GM18511 (cell line): ENCODE results near the gene MAPK11.
A peak's percentile ranks its signal among the peaks of the same experiment; 100 is the strongest.

Source experiments
- ATAC-seq: cut with Tn5 transposase; IDR thresholded peaks from one replicate; pipeline ENCODE4 v1.9.1; 2021; ENCODE audit warnings: mild to moderate bottlenecking, moderate library complexity; ENCODE audit not compliant: unreplicated experiment

The MAPK11 gene

GRCh38 chr22:50269970-50270665 is at the start of gene MAPK11:
TSS of gene MAPK11 (minus strand) at chr22:50270380. CDS start at chr22:50270292, 88 bp downstream.
- ATAC-seq, result no peak

GRCh38 chr22:50319503-50319951 is 49.3 kb upstream of the MAPK11 start:
- ATAC-seq, result no peak

- ATAC-seq, result no peak
Measured at GRCh38 chr22:50318698-50319411, 48.7 kb upstream of the MAPK11 start.

DNA sequence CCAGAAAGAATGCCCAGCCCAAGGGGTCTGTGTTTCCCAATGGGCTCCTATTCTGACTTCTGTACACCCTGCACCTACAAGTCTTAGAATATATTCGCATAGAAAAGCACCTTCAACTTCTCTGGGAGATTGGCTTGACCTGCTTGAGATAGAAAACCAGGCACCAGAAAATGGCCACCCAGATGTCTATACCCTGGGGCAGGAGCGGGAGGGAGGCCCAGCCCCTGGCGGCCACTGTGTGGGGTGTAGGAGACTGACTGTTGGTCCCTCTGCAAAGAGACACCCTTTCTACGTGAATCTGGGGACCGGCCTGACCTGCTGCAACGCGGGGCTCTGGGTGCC is 48.1 kb upstream of the MAPK11 start:
- ATAC-seq, result no peak

DNA sequence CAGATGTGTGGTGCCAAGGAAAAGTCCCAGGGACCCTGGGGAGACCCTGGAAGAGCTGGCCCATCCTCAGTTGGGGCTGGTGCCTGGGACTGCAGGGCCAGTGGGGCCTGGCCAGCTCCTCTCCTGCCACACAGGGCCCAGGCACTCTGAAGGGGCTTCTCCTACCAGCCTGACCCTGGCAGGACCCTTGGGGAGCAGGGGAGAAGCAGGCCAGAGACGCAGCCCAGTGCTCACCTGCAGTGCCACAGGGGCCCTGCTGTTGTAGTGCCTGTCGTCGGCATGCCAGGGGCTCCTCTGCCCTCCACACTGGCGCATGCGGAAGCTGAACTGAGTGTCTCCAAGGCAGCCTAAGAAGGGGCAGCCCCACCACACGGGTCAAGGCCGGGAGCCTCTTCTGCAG is 47.5 kb upstream of the MAPK11 start:
- ATAC-seq, result no peak

GRCh38 chr22:50317178-50317577 is 47.0 kb upstream of the MAPK11 start:
- ATAC-seq, result no peak

GRCh38 chr22:50316114-50317065 is 46.2 kb upstream of the MAPK11 start:
- no peak for ATAC-seq

DNA sequence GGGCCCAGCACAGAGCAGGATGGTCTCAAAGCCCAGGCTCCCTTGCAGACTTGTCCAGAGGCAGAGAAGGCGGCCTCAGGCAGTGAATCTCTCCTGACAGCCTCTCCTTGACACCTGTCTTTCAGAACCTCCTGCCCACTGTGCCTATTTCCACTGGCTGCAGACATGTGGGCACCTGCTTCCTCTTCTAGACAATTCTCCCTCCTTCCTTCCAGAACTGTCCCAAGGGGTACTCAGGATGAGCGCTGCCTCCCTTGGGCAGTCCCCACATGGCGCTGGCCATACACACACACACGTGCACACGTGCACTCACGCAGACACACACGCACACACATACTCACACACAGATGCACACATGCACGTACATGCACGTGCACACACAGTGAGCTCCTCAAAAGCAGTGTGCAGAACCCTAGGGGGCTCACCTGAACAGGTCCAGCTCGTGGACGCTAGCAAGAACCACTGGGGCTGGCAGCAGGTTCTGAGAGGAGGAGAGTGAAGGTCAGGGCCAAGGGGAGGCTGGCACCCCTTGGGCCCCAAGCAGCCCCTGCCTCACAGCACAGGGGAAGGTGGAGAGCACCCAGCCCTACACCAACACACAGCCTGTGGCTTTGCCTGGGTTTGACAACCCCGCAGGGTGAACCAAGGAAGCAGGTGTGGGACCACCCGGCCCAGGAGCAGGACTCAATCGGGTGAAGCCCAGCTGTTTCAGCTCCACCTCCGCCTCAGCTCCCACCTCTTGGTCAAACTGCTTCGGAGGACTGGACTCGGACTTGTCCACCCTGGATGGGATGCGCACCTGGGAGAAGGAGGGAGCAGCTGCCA is 45.3 kb upstream of the MAPK11 start:
- ATAC-seq, result no peak

DNA sequence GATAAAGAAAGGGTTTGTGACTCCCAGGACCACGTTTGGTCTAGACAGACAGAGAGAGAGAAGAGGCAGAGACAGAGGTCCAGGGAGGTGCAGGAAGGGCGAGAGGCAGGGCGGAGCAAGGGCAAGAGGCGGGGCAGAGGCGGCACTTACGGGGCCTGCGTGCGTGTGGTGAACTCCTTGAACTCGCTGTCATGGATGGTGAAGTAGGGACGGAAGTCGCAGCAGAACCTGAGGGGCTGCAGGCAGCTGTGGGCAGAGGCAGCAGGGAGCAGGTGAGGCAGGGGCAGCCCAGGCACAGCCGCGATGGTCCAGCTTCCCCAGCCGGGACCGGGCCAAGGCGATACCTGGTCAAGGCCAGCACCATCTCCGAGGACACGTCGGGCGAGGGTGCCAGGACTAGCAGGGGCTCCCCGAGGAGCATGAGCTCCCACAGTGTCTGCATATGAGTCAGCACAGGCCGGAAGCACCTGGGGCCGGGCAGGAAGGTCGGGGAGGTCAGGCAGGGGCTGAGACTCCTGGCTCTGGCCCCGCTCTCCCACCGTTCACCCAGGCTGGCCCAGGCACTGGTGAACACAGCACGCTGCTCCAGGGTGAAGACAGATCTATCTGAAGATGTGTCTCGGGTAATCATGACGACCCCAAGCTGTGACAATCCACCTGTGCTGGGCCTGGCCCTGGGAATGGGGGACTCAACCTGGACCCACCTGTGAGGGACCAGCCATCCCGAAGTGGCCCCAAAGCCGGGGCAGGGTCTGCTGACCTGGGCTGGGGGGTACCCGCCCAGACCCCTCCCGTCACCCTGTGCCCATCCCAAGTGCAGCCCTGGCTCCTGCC is 44.5 kb upstream of the MAPK11 start:
- ATAC-seq, result peak; percentile 88

DNA sequence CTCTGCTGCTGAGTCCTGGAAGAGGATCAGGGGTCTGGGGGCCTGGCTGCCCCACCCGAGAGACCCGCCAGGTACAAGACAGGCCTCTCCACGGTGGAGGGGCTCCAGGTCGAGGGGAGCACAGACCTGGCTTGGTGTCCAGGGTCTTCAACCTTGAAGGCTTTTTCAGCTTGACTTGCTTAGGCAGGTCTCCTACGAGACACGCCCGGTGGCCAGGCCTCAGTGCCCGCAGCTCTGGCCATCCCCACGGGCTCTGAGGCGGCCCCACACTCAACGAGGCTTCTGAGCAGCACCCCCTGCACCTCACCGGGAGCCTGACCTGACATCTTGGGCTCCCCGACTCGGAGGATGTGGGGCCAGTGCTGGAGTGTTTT is 43.9 kb upstream of the MAPK11 start:
- ATAC-seq, result no peak

DNA sequence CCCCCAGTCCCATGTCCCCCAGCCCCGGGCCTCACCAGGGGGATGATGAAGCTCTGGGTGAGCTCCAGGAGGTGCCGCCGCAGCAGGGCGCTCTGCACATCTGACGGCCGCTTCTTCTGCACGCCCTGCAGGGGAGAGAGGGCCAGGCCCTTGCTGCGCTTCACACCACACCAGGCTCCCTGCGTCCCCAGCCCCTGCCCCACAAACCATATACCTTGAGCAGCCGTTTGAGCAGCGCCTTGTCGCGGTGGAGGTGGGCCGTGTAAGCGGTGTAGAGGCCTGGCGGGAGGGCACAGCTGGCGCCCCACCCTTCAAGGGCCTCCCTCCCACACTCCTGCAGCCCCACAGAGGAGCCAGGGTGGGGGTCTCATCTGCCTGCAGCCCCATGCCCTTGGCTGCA is 43.4 kb upstream of the MAPK11 start:
- no peak for ATAC-seq

- no peak for ATAC-seq
Measured at GRCh38 chr22:50313021-50313420, 42.8 kb upstream of the MAPK11 start.

GRCh38 chr22:50312371-50312770 is 42.2 kb upstream of the MAPK11 start:
- no peak for ATAC-seq

GRCh38 chr22:50311606-50312351 is 41.6 kb upstream of the MAPK11 start:
- ATAC-seq, result no peak

DNA sequence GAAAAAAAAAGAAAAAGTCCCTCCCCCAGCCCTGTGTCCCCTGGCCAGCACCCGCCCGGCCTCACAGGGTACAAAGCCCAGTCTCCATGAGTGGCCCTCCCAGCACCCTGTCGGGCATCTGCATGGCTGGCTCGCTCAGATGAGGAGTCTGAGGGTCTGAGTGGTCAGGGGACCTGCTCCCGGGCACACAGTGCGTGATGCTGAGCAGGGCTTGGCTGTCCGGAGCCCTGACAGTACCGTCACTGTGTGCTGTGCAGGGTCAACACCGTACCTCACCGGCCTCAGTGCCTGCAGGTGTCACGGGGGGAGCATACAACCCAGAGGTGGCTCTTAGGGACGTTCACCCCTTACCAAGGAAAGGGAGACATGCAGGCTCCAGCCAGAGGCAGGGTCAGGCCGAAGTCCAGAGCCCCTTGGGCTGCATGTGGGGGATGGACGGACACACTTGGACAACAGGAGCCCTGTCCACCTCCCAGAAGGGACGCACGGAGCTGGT is 40.8 kb upstream of the MAPK11 start:
- ATAC-seq, result no peak

DNA sequence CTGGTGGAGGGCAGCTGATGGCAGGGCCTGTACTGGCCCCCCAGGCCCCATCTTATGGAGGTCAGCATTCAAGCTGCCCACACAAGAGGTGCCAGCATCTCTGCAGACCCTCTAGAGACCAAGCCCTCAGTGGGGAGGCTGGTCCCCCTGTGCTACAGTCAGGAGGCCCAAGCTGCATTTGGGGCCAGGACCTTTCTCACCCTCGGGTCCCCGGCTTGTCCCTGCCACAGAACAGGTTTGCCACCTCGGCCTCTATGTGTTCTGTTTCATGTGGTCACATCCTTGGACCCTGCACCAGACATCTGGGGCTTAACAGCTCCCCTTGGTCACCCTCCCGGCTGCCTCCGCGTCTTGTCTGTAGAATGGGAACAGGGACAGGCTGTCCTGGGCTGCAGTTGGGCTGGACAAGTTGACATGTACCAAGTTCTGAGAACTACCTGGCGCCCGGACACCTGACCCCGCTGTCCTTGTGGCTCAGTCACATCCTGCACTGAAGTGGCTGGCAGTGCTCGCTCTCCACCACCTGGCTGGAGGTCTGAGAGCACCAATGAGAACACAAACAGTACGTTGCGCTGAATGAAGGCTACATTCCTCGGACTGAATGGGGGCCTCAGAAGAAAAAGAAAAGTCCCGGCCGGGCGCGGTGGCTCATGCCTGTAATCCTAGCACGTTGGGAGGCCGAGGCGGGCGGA is 40.0 kb upstream of the MAPK11 start:
- no peak for ATAC-seq

- no peak for ATAC-seq
Measured at GRCh38 chr22:50309601-50309991, 39.4 kb upstream of the MAPK11 start.

GRCh38 chr22:50308986-50309600 is 38.9 kb upstream of the MAPK11 start:
- no peak for ATAC-seq
